GM12874 (cell line): ENCODE results near the gene GNAQ.

Source experiments
- TF ChIP-seq, protein P1 (sequence below): IDR thresholded peaks from 2 replicates; pipeline ENCODE4 v1.5.1; 2011; ENCODE audit warnings: low read depth, mild to moderate bottlenecking, control low read depth, low read length, moderate library complexity; ENCODE audit not compliant: insufficient read depth

GNAQ gene

GRCh38 chr9:77949751-77950436, 81.7 kb downstream of the GNAQ start:
- TF ChIP-seq, protein P1, sequence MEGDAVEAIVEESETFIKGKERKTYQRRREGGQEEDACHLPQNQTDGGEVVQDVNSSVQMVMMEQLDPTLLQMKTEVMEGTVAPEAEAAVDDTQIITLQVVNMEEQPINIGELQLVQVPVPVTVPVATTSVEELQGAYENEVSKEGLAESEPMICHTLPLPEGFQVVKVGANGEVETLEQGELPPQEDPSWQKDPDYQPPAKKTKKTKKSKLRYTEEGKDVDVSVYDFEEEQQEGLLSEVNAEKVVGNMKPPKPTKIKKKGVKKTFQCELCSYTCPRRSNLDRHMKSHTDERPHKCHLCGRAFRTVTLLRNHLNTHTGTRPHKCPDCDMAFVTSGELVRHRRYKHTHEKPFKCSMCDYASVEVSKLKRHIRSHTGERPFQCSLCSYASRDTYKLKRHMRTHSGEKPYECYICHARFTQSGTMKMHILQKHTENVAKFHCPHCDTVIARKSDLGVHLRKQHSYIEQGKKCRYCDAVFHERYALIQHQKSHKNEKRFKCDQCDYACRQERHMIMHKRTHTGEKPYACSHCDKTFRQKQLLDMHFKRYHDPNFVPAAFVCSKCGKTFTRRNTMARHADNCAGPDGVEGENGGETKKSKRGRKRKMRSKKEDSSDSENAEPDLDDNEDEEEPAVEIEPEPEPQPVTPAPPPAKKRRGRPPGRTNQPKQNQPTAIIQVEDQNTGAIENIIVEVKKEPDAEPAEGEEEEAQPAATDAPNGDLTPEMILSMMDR: no peak

GRCh38 chr9:77947651-77948050, 84.0 kb downstream of the GNAQ start:
- TF ChIP-seq, protein P1: no peak

DNA sequence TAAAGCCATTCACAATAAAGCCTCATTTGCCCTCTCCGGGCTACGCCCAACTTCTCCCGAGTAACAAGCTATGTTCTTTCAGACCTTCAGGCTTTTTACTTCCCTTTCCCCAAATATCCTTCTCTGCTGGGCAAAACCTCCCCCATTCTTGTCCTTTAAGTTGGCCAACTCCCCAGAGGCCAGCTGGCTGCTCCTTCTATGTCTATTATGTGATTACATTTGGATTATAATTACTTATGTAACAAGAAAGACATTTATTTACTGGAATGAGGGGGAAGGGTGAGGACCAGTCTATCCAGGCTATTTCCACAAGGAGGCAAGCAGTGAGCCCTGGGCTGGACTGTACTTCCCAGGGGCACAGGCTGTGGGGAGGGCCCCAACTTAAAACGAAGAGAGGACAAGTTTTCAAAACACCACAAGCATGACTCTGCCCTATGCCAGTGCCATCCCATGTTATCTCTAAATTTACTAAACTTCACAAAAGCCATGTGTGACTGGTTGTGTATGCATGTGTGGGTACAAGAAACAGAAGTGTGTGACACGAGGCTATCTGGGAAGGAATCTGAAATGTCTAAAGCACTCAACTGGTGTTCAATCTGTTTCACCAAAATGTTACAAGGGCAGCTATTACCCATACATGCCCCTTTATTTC, 84.5 kb downstream of the GNAQ start:
- TF ChIP-seq, protein P1: no peak

DNA sequence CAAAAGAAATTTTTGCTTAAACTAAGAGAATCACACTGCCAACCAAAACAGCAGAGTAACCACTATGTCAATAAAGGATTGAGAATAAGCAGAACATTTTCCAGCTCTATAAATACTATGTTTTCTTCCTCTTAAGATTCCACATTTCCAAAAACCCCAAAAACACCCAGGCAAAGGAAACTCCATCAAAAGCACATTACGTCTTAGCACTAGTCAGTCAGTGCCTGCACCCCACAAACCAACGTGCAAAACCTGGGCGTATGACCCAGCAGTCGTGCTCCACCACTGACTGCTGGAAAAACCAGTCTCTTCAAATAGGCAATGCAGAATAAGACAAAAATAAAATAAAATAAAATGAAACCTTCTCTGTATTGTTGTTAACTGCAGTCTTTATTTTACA, 85.3 kb downstream of the GNAQ start:
- TF ChIP-seq, protein P1: no peak

GRCh38 chr9:77945798-77946197, 85.8 kb downstream of the GNAQ start:
- TF ChIP-seq, protein P1: no peak

GRCh38 chr9:77944556-77945243, 86.9 kb downstream of the GNAQ start:
- TF ChIP-seq, protein P1: no peak

DNA sequence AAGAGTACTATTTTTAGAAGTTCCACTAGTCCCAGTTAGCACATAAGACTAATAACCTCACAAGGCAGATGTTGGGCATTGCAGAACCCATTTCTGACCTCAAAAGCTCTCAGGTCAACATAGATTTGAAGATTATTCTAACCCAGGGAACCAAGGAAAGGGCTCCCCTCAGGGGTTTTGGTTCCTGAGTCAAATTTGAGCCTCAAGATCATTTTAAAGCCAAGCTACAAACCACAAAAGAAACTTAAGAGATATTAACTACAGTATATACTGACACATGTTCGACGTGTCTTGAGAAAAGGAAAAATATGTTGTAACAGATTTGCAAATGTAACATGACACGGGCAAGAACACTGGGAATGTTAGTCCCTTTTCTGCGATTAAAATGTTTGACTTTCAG, 88.6 kb downstream of the GNAQ start:
- TF ChIP-seq, protein P1: no peak
